ENCODE data around the gene ENTHD1.

ENTHD1 gene

DNA sequence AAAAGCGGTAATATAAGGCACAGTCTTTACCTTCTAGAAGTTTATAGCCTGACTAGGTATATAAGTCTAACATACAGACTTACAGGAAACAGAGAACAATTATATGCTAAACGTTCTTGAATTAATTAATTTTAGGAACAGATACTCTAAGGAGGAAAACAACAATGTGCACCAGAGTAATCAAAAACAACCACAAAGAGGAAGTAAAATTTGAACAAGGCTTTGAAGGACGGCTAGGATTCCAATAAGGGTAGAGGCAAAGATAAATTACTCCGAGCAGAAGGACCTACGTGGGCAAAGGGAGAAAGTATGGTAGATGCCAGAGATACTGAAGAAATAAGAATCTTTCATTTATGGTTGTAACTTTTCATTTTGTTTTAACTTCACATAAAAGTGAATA is 54.4 kb downstream of the ENTHD1 start:
- DNase-seq: no peak

DNA sequence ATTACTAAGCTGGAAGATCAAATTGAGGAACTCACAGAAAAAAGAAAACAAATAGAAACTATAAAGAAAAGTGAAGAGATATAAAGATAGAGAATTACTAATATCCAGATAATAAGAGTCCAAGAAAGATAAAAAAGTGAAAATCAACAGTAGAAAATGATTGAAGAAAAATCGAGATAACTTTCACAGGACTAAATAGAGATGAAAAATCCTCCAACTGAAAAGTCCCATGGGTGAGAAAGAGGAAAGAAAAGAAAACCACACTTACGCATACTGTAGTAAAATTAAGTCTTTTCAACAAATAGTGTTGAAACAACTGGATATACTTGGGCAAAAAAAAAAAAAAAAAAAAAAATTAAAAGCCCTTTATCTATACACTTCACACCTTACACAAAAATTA is 60.0 kb downstream of the ENTHD1 start:
- no peak for DNase-seq

DNA sequence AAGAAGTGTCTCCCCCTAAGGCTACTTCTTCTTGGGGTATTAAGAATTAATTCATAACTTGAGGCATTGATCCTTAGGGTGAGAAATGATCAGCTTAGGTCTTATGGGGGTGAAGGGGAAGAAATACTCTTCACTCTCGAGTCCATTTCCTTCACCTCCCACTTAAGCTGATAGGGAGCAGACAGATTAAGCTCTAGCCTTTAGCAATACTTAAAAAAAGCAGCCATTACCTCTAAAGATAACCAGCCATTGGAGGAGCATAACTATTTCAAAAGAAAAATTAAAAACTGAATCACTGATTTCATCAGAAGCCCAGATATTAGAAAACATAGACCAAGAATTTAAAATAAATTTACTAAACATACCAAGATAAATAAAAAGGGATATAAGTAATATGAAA is 60.5 kb downstream of the ENTHD1 start:
- no peak for DNase-seq

GRCh38 chr22:39832627-39833074 is 60.9 kb downstream of the ENTHD1 start:
- DNase-seq: no peak

GRCh38 chr22:39825661-39826102 is 67.9 kb downstream of the ENTHD1 start:
- no peak for DNase-seq

DNA sequence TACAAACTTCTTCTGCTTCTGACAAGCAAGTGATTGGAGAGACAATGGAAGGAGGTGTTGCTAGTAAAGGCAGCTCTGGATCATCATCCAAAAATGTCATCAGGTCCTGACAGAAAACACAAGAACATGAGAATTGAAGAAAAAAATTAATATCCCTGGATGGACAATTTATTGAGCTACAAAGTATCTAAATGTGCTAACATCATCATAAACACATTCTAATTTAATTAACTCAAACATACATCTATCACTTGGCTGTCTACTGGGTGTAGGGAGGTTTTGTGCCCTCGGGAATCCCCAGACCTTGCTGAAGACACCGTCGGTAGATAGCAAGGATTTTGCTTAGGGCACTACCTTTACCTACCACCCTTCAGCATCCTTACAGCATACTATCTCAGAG is 72.6 kb downstream of the ENTHD1 start:
- DNase-seq: no peak

DNA sequence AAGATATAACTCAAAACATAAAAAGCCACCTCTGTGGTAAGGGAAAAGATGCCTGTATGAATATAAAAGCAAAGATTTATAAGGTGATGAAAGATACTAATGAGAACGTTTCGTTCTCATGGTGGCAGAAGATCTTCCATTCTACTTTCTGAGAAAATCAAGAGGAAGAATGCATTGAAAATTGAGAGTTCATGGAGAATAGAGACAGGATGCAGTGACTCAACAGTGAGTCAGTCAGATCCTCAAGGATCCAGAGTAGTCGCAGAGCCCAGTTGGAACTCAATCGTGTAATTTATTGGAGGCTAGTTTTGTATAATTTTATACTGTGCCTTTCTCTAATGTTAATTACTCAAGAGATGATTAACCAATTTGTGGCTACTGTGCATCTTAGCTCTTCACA is 73.3 kb downstream of the ENTHD1 start:
- DNase-seq: no peak

DNA sequence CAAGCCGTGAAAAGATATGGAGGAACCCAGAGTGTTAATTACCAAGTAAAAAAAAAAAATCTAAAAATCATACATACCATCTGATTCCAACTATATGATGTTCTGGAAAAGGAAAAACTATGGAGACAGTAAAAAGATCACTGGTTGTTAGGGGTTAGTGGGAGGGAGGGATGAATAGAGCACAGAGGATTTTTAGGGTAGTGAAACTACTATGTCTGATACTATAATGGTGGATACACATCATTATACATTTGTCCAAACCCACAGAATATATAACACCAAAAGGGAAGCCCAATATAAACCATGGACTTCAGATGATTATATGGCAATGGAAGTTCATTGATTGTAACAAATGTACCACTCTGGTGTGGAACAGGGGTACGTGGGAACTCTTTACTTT is 74.1 kb downstream of the ENTHD1 start:
- no peak for DNase-seq

- no peak for DNase-seq
Observed at GRCh38 chr22:39818094-39818493, 75.5 kb downstream of the ENTHD1 start.

GRCh38 chr22:39815932-39816331 is 77.6 kb downstream of the ENTHD1 start:
- DNase-seq: no peak

DNA sequence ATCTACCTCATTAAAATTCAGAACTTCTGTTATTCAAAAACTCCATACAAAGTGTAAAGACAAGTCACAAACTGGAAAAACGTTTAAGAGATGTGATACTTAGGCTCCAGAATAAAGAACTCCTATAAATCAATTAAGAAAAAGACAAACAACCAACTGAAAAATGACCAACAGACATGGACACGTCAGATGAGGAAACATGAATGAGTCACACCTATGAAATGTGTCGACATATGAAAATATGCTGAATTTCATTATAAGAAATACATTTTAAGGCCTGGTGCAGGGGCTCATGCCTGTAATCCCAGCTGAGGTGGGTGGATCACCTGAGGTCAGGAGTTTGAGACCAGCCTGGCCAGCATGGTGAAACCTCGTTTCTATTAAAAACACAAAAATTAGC is 78.7 kb downstream of the ENTHD1 start:
- no peak for DNase-seq

GRCh38 chr22:39809772-39810557 is 83.6 kb downstream of the ENTHD1 start:
- DNase-seq: no peak

DNA sequence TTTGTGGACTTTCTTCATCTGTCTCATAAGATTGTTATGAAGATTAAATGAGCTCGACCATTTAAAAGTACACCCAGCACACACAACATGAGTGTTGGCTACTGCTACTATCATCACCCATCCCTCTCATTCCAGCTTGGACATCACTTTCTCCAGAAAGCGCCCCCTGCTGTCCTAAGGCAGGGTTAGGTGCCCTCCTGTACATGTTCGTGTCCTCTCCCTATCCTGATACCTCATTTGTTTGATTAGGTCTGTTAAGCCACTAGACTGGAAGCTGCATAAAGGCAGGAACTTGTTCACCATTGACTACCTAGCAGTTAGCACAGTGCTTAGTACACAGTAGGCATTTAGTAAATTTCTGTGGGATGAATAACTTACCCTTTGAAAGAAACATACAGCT is 85.5 kb downstream of the ENTHD1 start:
- DNase-seq: no peak

- no peak for DNase-seq
Observed at GRCh38 chr22:39806109-39806508, 87.5 kb downstream of the ENTHD1 start.

DNA sequence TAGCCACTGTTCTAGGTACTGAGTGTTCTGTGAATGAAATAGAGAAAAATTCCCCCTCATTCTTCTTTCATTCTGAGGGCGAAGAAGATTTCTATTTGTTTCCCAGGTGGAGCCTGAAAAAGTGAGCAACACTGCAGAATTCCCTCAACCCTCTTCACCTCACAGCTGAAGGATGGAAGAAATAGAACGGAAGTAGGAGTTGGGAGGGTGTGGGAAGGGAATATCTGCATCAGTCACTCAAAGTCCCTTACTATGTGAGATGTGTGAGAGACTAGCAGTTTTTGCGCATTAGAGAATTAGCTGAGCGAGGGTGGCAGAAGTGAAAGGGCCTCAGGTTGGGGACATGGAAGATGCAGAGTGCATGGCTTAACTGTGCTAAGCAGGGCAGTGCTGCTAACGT is 88.4 kb downstream of the ENTHD1 start:
- no peak for DNase-seq

DNA sequence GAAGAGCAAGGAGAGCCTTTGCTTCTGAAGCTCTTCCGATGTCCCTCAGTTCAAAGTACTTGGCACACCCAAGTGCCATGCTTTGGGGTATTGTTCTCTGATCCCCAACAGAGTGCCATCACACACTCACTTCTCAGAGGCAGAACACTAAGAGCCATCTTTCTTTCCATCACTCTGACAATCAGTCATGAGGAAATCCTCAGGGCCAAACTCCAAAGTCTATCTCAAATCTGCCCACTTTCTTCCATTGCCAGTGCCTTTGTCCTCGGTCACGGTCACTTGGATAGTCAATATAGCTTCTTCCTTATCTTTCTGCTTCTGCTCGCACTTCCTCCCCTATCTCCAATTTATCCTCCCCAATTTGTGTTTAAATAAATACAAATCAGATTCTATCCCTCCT is 90.9 kb downstream of the ENTHD1 start:
- DNase-seq: no peak

GRCh38 chr22:39800790-39801520 is 92.6 kb downstream of the ENTHD1 start:
- DNase-seq: peak; percentile 50

- no peak for DNase-seq
Observed at GRCh38 chr22:39797528-39798147, 95.9 kb downstream of the ENTHD1 start.

DNA sequence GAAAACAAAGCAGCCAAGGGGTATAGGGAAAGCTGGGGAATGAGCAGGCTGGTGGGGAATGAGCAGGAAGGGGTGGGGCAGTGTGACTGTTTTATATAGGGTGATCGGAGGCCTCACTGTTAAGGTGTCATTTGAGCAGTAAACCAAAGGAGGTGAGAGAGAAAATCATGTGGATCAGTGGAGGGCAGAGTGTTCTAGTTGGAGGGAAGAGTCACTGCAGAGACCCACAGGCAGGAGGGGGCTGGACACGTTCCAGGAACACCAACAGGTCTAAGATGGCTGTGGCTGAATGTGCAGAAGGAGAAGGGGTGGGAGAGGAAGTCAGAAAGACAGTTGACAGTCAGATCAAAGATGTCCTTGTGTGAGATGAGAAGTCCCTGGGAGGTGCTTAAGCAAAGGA is 103.8 kb downstream of the ENTHD1 start:
- DNase-seq: no peak

DNA sequence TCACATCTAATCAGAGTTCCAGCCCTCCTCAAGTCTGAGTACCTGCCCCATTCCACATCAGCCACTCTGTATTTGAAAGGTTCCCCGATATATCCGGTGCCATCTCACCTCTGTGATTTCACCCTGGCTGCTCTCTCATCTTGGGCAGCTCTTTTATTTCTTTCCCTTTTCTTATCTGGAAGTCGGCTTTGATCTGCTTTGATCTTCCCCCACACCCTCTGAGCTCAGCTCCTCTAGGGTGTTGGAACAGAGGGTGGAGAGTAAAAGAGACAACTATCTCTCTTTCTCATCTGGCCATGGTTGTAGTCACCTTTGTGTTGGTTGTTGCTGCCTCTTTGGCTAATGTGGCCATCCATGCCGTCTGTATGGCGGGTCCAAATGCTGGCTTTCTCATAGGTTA is 108.3 kb downstream of the ENTHD1 start:
- no peak for DNase-seq

DNA sequence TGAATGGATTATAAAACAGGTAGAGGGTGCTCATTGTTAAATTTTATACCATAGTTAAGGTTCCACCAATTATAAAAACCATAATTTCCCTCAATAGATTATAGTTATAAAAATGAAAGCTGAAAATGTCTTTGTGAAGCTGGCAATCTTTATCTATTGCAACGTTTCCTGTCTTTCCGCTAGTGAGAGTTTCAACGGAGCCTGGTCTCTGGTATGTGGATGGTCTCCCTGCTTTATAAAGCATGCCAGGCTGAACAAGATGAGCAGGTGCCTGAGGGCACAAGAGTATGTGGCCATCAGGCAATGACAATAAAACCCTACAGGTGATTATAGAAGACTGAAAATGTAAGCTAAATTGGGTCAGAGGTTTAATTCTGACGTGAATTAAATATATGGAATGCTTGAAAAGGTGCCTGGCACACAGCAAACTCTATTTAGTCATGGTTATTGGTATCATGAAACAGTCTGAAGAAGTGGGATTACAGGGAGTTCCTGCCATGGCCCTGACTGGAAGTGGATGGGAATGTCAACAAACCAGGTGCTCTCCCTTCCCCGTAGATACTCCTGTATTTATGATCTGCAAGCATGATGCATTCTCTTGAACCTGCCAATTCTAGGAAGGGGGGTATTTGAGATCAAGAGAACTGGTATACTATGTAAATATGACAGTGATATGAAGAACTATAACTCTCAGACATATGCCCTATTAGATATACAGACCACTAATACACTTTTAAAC is 115.7 kb downstream of the ENTHD1 start:
- DNase-seq: no peak

DNA sequence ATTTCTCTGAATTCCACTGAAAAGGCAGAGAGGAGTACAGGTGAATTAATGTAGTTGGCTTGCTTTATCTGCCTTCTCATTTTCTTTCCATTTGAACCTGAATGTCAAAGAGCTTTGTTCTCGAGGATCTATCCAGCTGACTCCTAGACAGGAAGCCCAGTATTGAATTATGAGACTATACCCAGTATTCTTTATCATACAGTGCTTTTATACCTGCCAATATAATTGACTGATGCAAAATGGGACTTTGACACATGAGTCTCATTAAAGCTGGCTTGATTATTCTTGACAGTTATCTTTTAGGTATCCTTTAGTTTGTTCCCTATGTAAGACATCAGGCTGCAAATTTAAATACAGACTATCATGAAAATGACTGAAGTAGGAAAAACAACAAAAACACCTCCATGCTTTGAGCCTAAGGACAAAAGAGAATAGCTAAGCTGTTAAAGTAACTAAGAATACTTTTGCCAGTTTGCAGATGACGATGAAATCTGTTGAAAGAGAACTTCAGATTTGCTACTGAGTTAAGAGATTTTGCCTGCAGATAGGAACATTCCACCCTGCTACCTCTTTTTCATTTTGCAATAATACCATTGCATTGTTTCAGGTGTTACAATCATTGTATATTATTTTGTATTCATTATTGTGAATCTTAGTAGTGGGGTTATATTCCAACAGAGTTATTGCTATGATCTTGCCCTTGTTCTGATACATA is 117.1 kb downstream of the ENTHD1 start:
- DNase-seq: no peak

Data from NCI-H1092 (cell line).